Measurements from ENCODE around the gene ARHGEF1.

ARHGEF1 gene

DNA sequence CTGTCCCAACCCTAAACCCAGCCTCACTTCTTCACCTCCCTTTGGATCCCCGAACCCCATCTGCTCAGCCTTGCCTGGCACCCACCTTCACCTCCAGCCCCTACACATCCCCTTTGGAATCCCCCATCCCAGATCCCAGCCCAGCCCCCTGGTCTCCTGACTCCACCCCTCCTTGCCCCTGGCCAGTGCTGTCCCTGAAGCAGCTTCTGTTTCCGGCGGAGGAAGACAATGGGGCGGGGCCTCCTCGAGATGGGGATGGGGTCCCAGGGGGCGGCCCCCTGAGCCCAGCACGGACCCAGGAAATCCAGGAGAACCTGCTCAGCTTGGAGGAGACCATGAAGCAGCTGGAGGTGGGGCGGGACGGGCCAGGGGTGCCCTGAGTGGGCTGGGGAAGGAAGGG, 23.3 kb downstream of the ARHGEF1 start:
- TF ChIP-seq, protein P1, sequence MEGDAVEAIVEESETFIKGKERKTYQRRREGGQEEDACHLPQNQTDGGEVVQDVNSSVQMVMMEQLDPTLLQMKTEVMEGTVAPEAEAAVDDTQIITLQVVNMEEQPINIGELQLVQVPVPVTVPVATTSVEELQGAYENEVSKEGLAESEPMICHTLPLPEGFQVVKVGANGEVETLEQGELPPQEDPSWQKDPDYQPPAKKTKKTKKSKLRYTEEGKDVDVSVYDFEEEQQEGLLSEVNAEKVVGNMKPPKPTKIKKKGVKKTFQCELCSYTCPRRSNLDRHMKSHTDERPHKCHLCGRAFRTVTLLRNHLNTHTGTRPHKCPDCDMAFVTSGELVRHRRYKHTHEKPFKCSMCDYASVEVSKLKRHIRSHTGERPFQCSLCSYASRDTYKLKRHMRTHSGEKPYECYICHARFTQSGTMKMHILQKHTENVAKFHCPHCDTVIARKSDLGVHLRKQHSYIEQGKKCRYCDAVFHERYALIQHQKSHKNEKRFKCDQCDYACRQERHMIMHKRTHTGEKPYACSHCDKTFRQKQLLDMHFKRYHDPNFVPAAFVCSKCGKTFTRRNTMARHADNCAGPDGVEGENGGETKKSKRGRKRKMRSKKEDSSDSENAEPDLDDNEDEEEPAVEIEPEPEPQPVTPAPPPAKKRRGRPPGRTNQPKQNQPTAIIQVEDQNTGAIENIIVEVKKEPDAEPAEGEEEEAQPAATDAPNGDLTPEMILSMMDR (IDR thresholded peaks at IDR 0.05; ENCODE audit: low read depth, low read length), result no peak
- no peak overlapping the region for H3K4me3 ChIP-seq (ENCODE audit: low read depth, low read length)

DNA sequence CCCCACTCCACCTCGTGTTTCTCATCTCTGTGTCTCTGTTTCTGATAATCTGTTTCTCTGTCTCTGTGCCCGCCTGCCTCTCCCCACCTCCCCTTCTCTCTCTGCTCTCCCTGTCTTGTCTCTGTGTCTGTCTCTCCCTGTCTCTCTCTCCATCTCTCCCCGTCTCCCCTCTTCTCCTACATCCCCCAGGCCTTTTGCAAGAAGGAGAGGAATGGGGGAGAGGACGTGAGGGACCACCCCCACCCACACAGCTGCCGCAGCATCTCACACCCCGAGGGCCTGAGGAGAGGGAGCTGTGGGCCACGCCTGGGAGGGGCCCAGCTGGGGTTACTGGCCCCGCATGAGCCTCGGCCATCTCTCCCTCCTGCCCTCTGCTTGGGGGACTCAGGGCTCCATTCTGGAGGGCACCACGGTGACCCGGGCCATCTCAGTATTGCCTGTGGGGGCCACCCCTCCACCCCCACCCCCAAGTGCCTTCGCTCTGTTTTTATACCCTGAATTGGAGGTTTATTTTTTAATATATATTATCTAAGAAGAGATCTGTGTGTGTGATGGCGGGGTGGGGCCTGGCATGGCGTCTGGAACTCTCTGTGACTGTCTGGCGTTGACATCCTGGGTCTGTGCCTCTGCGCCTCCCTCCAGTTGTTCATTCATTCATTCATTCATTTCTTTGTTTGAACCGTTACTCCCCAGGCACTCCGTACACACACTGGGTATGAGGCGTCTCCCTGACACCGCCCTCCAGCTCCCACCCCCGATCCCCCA, 24.1 kb downstream of the ARHGEF1 start:
- TF ChIP-seq, protein P1 (IDR thresholded peaks at IDR 0.05; ENCODE audit: low read depth, low read length), result no peak
- no peak overlapping the region for H3K4me3 ChIP-seq (ENCODE audit: low read depth, low read length)

DNA sequence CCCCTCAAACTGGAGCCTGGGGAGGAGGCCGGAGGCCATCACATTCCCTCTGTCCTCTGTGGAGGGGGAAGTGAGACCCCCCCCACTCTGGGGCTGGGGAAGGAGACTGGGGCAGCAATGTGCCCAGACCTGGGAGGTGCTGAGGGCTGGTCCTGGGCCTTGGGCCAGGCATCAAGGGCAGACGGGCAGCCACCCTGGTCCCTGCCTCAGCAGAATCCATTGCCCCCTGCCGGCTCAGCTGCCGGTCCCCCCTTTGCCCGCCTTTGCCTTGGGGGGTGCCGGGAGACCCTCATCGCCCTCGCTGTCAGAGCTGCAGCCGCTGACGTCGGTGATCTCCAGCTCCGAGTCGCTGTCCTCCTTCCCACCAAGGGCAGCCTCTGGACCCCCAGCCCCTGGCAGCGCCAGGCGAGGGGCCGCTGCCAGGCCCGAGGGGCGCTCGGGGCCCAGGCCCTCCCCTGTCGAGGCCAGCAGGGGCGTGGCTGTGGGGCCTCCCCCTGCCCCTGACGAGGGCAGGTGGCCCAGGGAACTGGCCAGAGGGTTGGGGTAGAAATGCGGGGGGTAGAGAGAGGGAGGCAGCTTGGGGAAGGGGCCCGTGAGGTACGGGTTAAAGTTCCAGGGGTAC, 25.1 kb downstream of the ARHGEF1 start:
- TF ChIP-seq, protein P1 (IDR thresholded peaks at IDR 0.05; ENCODE audit: low read depth, low read length), result no peak
- no peak overlapping the region for H3K4me3 ChIP-seq (ENCODE audit: low read depth, low read length)

DNA sequence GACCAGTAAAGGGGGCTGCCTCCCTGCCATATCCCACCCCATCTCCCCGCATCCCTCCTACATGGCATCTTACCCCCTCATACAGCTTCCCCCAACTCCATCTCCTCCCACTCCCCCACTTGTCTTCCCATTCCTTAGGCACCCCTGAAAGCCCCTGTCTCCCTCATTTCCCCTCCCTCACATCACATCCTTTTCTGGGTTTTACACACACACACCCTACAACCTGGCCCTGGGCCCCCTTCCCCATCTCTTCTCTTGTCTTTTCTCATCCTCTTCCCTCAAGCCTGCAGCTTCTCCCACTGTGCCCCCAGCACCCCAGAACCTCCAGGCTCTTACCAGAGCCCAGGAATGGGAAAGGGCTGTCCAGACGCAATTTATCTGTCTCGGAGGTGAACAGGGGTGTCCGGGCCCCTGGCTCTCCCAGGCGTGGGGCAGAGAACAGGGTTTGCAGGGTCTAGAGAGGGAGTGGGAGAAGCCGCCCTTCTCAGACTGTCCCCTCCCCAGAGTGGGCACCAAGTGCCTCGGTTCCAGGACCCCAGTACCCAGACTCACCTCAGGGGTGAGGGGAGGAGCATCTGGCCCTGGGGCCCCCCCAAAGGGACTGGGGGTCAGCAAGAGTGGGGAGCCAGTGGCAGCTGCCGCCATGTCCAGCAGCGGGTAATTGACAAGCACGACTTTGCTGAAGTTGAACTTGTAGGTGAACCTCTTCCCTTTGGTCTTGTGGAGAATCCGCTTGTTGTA, 25.9 kb downstream of the ARHGEF1 start:
- H3K4me3 ChIP-seq (ENCODE audit: low read depth, low read length), result no peak overlapping the region
- TF ChIP-seq, protein P1 (IDR thresholded peaks at IDR 0.05; ENCODE audit: low read depth, low read length), result no peak

DNA sequence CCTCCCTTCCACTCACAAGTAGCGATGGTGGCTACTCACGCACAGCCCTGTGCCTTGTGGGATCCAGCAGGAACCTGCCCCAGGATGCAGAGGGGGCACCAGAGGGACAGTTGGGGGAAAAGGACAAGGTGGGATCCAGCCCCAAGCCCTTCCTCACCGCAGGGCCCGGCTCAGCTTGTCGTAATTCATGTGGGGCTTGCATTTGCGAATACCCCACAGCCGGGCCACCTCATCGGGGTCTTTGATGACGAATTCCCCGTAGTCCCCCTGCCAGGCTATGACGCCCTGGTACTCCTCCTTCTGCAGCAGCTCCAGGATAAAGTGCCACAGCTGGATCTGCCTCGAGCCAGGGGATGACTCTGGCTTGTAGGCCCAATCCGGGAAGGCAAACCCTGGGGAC, 26.7 kb downstream of the ARHGEF1 start:
- TF ChIP-seq, protein P1 (IDR thresholded peaks at IDR 0.05; ENCODE audit: low read depth, low read length), result no peak
- no peak overlapping the region for H3K4me3 ChIP-seq (ENCODE audit: low read depth, low read length)

DNA sequence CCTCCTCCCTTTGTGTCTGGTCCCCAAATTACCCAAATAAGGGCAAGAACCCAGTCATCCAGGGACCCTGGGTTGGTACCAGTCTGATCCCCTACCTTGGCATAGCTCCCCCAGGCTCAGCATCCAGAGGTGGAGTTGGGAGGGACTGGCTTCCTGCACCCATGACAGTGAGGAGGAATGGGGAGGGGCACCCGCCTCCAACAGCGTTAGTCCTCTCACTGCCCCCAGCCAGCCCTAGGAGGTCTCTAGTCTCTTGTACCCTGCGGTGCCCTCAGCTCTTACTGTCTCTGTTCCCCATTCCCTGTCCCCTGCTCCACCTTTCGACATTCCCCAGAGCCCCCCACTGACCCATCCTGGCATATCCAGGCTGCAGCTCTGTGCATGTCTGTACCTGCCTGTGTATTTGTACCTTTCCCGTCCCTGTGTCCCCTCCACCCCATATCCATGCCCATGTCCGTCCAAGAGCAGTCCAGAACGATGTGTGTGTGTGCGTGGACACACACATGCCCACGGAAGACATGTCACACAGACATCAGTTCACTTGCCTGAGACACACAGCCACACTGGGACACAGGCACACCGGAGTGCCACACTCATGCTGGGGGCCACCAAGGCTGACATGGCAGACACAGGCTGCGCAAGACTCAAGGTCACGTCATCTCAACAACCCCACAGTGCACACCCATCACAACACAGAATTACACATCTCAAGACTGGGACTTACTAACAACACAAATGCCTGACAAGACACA, 27.4 kb downstream of the ARHGEF1 start:
- H3K4me3 ChIP-seq (ENCODE audit: low read depth, low read length), result no peak overlapping the region
- TF ChIP-seq, protein P1 (IDR thresholded peaks at IDR 0.05; ENCODE audit: low read depth, low read length), result no peak

Measured in WI38 (cell line).